Measurements from ENCODE around the gene TNS3. TPM values are rescaled to one million over a fixed set of nuclear protein-coding genes. Genes with fewer than 3 reads are reported as not detected.

Gene TNS3
- total RNA-seq, 1 experiment from 2014 or later, result 143 TPM

- H3K27ac ChIP-seq, result no peak overlapping the region
- H3F3A ChIP-seq (ENCODE audit: insufficient read depth, low read depth), result peaks cover 34% of the 10 kb centered on the region; the same call in 1 of the 2 replicates
- H3K4me2 ChIP-seq, result no peak overlapping the region
- H3K4me3 ChIP-seq, result no peak overlapping the region
- H3K9me3 ChIP-seq (ENCODE audit: insufficient read depth, low read depth), result no peaks in the 10 kb centered on the region
- H3K79me2 ChIP-seq (ENCODE audit: low read depth), result peaks cover 100% of the 10 kb centered on the region
- BruUV-seq (replicated peaks), result no TSS peak
- intact Hi-C loops (cut with micrococcal nuclease; ENCODE audit: unreplicated experiment), result no loop called here
- no peaks in the 10 kb centered on the region for H3K27me3 ChIP-seq (ENCODE audit: insufficient read depth, low read depth)
- ChIA-PET POLR2A (ENCODE audit: unreplicated experiment) (interaction anchor here (0.6 kb wide), 1 partner anchor 1649 kb away, joined by 3 read pairs; no protein-coding TSS in a partner anchor), CTCF (no interaction called here)
- TF ChIP-seq CTCF (conservative IDR thresholded peaks at IDR 0.05) (no peak), EZH2 (IDR thresholded peaks at IDR 0.05; ENCODE audit: low read depth) (no peak)
- H3K9me2 ChIP-seq (ENCODE audit: insufficient read depth), result no peaks in the 10 kb centered on the region
- peaks cover 79% of the 10 kb centered on the region for H3K36me3 ChIP-seq (ENCODE audit: low read depth)
- DNase-seq, result no peak
- peaks cover 22% of the 10 kb centered on the region for H3K4me1 ChIP-seq (replicated peaks; ENCODE audit: insufficient read depth)
- H2AFZ ChIP-seq, result no peak overlapping the region
- H4K20me1 ChIP-seq (ENCODE audit: insufficient read depth), result peaks cover 40% of the 10 kb centered on the region
Measured at GRCh38 chr7:47568056-47568455, 13.9 kb downstream of the TNS3 start.

- ChIA-PET CTCF (no interaction called here), POLR2A (ENCODE audit: unreplicated experiment) (no interaction called here)
- H4K20me1 ChIP-seq (ENCODE audit: insufficient read depth), result peaks cover 63% of the 10 kb centered on the region
- H2AFZ ChIP-seq, result no peak overlapping the region
- no peak overlapping the region for H3K4me2 ChIP-seq
- no TSS peak for BruUV-seq (replicated peaks)
- no peak overlapping the region for H3K27ac ChIP-seq
- peaks cover 44% of the 10 kb centered on the region; the same call in 1 of the 2 replicates for H3F3A ChIP-seq (ENCODE audit: insufficient read depth, low read depth)
- no peak overlapping the region for H3K4me3 ChIP-seq
- H3K9me2 ChIP-seq (ENCODE audit: insufficient read depth), result no peaks in the 10 kb centered on the region
- peaks cover 100% of the 10 kb centered on the region for H3K79me2 ChIP-seq (ENCODE audit: low read depth)
- H3K36me3 ChIP-seq (ENCODE audit: low read depth), result peaks cover 73% of the 10 kb centered on the region
- H3K27me3 ChIP-seq (ENCODE audit: insufficient read depth, low read depth), result no peaks in the 10 kb centered on the region
- intact Hi-C loops (cut with micrococcal nuclease; ENCODE audit: unreplicated experiment), result no loop called here
- TF ChIP-seq CTCF (conservative IDR thresholded peaks at IDR 0.05), result no peak
- no peak for TF ChIP-seq EZH2 (IDR thresholded peaks at IDR 0.05; ENCODE audit: low read depth)
- no peaks in the 10 kb centered on the region for H3K9me3 ChIP-seq (ENCODE audit: insufficient read depth, low read depth)
- peaks cover 21% of the 10 kb centered on the region for H3K4me1 ChIP-seq (replicated peaks; ENCODE audit: insufficient read depth)
- no peak for DNase-seq
Measured at GRCh38 chr7:47565640-47566250, 16.2 kb downstream of the TNS3 start.

GRCh38 chr7:47563521-47563920 is 18.4 kb downstream of the TNS3 start:
- POLR2A ChIA-PET (ENCODE audit: unreplicated experiment), result no interaction called here
- H3K79me2 ChIP-seq (ENCODE audit: low read depth), result peaks cover 100% of the 10 kb centered on the region
- DNase-seq, result no peak
- H2AFZ ChIP-seq, result no peak overlapping the region
- H3K9me3 ChIP-seq (ENCODE audit: insufficient read depth, low read depth), result no peaks in the 10 kb centered on the region
- H4K20me1 ChIP-seq (ENCODE audit: insufficient read depth), result peaks cover 81% of the 10 kb centered on the region
- no peaks in the 10 kb centered on the region for H3K27me3 ChIP-seq (ENCODE audit: insufficient read depth, low read depth)
- H3K4me2 ChIP-seq, result no peak overlapping the region
- intact Hi-C loops (cut with micrococcal nuclease; ENCODE audit: unreplicated experiment), result no loop called here
- CTCF ChIA-PET, result no interaction called here
- H3K36me3 ChIP-seq (ENCODE audit: low read depth), result peaks cover 69% of the 10 kb centered on the region
- H3K4me3 ChIP-seq, result no peak overlapping the region
- peaks cover 54% of the 10 kb centered on the region; the same call in 1 of the 2 replicates for H3F3A ChIP-seq (ENCODE audit: insufficient read depth, low read depth)
- no TSS peak for BruUV-seq (replicated peaks)
- peaks cover 23% of the 10 kb centered on the region for H3K4me1 ChIP-seq (replicated peaks; ENCODE audit: insufficient read depth)
- TF ChIP-seq EZH2 (IDR thresholded peaks at IDR 0.05; ENCODE audit: low read depth), result no peak
- no peak for TF ChIP-seq CTCF (conservative IDR thresholded peaks at IDR 0.05)
- no peak overlapping the region for H3K27ac ChIP-seq
- H3K9me2 ChIP-seq (ENCODE audit: insufficient read depth), result no peaks in the 10 kb centered on the region
